ENCODE data around the gene PSMC6.
"Not testable (repeated sequence)": the region's sequence is repeated elsewhere in the genome, so short reads cannot be mapped to it uniquely, and the experiment has no call there.

Gene PSMC6

DNA sequence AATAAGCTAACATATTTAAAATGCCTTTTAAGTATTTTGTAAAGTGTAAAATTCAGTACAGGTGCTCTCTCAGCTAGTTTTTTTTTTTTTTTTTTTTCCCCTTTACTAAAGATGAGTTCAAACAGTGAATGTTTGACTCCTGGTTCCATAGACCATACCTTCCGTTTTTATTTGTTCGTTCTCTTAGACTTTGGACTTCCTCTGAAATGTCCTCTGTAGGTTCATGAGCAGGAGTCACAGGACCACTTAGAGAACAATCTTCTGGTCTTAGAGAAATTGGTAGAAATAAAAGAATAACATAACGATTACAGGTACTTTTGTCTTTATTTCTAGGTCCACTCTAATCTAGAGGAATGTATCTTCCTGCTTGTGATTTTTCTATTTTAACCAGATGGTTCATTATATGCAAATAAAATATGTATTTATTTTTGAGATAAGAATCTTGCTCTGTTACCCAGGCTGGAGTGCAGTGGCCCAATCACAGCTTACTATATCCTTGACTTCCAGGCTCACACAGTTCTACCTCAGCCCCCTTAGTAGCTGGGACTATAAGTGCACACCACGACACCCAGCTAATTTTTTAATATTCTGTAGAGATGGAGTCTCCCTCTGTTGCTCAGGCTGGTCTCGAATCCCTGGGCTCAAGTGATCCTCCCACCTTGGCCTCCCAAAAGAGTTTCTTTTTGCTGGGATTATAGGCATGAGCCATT is 48.8 kb downstream of the PSMC6 start:
- TF ChIP-seq ZFP3 (CRISPR knock-in tag; IDR thresholded peaks at IDR 0.05) (no peak), ZFP30 (CRISPR knock-in tag; IDR thresholded peaks at IDR 0.05) (no peak), ZNF70 (CRISPR knock-in tag; IDR thresholded peaks at IDR 0.05) (no peak), POU6F1 (CRISPR knock-in tag; IDR thresholded peaks at IDR 0.05; ENCODE audit: borderline replicate concordance, low read depth) (no peak), GLIS3 (CRISPR knock-in tag; IDR thresholded peaks at IDR 0.05) (no peak), ESRRG (CRISPR knock-in tag; IDR thresholded peaks at IDR 0.05) (no peak), PPARA (CRISPR knock-in tag; IDR thresholded peaks at IDR 0.05; ENCODE audit: borderline replicate concordance) (no peak), ISL1 (CRISPR knock-in tag; IDR thresholded peaks at IDR 0.05) (no peak), CSRNP3 (CRISPR knock-in tag; IDR thresholded peaks at IDR 0.05) (no peak), BACH2 (CRISPR knock-in tag; IDR thresholded peaks at IDR 0.05; ENCODE audit: borderline replicate concordance) (no peak), TOX (CRISPR knock-in tag; IDR thresholded peaks at IDR 0.05; ENCODE audit: borderline replicate concordance) (no peak), ZNF8 (CRISPR knock-in tag; IDR thresholded peaks at IDR 0.05) (no peak), TCF4 (CRISPR knock-in tag; IDR thresholded peaks at IDR 0.05; ENCODE audit: borderline replicate concordance) (no peak), CSDC2 (CRISPR knock-in tag; IDR thresholded peaks at IDR 0.05) (no peak), OSR1 (CRISPR knock-in tag; IDR thresholded peaks at IDR 0.05) (no peak), ZNF565 (CRISPR knock-in tag; conservative IDR thresholded peaks at IDR 0.05; ENCODE audit: low read depth) (no peak)
- TF ChIP-seq, protein P1, sequence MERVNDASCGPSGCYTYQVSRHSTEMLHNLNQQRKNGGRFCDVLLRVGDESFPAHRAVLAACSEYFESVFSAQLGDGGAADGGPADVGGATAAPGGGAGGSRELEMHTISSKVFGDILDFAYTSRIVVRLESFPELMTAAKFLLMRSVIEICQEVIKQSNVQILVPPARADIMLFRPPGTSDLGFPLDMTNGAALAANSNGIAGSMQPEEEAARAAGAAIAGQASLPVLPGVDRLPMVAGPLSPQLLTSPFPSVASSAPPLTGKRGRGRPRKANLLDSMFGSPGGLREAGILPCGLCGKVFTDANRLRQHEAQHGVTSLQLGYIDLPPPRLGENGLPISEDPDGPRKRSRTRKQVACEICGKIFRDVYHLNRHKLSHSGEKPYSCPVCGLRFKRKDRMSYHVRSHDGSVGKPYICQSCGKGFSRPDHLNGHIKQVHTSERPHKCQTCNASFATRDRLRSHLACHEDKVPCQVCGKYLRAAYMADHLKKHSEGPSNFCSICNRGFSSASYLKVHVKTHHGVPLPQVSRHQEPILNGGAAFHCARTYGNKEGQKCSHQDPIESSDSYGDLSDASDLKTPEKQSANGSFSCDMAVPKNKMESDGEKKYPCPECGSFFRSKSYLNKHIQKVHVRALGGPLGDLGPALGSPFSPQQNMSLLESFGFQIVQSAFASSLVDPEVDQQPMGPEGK (CRISPR knock-in tag; IDR thresholded peaks at IDR 0.05; ENCODE audit: borderline replicate concordance) = no peak
- ATAC-seq = no peak; the same call in 2 of the 3 replicates

- TF ChIP-seq SNAI2 (CRISPR knock-in tag; IDR thresholded peaks at IDR 0.05) (no peak), ISL1 (CRISPR knock-in tag; IDR thresholded peaks at IDR 0.05) (no peak), BACH2 (CRISPR knock-in tag; IDR thresholded peaks at IDR 0.05; ENCODE audit: borderline replicate concordance) (no peak), PPARA (CRISPR knock-in tag; IDR thresholded peaks at IDR 0.05; ENCODE audit: borderline replicate concordance) (no peak), TCF4 (CRISPR knock-in tag; IDR thresholded peaks at IDR 0.05; ENCODE audit: borderline replicate concordance) (no peak), CSDC2 (CRISPR knock-in tag; IDR thresholded peaks at IDR 0.05) (no peak), ZFP3 (CRISPR knock-in tag; IDR thresholded peaks at IDR 0.05) (no peak), ZNF565 (CRISPR knock-in tag; conservative IDR thresholded peaks at IDR 0.05; ENCODE audit: low read depth) (no peak), ESRRG (CRISPR knock-in tag; IDR thresholded peaks at IDR 0.05) (no peak), ZNF8 (CRISPR knock-in tag; IDR thresholded peaks at IDR 0.05) (no peak), CSRNP3 (CRISPR knock-in tag; IDR thresholded peaks at IDR 0.05) (no peak), TOX (CRISPR knock-in tag; IDR thresholded peaks at IDR 0.05; ENCODE audit: borderline replicate concordance) (no peak), ZC3H10 (CRISPR knock-in tag; IDR thresholded peaks at IDR 0.05) (no peak), GLIS3 (CRISPR knock-in tag; IDR thresholded peaks at IDR 0.05) (no peak), ZNF70 (CRISPR knock-in tag; IDR thresholded peaks at IDR 0.05) (no peak), ARNTL (CRISPR knock-in tag; IDR thresholded peaks at IDR 0.05; ENCODE audit: borderline replicate concordance, low read depth) (no peak)
- TF ChIP-seq, protein P1 (CRISPR knock-in tag; IDR thresholded peaks at IDR 0.05; ENCODE audit: borderline replicate concordance) = no peak
- TF ChIP-seq, protein P2, sequence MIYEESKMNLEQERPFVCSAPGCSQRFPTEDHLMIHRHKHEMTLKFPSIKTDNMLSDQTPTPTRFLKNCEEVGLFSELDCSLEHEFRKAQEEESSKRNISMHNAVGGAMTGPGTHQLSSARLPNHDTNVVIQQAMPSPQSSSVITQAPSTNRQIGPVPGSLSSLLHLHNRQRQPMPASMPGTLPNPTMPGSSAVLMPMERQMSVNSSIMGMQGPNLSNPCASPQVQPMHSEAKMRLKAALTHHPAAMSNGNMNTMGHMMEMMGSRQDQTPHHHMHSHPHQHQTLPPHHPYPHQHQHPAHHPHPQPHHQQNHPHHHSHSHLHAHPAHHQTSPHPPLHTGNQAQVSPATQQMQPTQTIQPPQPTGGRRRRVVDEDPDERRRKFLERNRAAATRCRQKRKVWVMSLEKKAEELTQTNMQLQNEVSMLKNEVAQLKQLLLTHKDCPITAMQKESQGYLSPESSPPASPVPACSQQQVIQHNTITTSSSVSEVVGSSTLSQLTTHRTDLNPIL (CRISPR knock-in tag; IDR thresholded peaks at IDR 0.05; ENCODE audit: low read depth) = no peak
- TF ChIP-seq, protein P3, sequence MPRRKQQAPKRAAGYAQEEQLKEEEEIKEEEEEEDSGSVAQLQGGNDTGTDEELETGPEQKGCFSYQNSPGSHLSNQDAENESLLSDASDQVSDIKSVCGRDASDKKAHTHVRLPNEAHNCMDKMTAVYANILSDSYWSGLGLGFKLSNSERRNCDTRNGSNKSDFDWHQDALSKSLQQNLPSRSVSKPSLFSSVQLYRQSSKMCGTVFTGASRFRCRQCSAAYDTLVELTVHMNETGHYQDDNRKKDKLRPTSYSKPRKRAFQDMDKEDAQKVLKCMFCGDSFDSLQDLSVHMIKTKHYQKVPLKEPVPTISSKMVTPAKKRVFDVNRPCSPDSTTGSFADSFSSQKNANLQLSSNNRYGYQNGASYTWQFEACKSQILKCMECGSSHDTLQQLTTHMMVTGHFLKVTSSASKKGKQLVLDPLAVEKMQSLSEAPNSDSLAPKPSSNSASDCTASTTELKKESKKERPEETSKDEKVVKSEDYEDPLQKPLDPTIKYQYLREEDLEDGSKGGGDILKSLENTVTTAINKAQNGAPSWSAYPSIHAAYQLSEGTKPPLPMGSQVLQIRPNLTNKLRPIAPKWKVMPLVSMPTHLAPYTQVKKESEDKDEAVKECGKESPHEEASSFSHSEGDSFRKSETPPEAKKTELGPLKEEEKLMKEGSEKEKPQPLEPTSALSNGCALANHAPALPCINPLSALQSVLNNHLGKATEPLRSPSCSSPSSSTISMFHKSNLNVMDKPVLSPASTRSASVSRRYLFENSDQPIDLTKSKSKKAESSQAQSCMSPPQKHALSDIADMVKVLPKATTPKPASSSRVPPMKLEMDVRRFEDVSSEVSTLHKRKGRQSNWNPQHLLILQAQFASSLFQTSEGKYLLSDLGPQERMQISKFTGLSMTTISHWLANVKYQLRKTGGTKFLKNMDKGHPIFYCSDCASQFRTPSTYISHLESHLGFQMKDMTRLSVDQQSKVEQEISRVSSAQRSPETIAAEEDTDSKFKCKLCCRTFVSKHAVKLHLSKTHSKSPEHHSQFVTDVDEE (CRISPR knock-in tag; IDR thresholded peaks at IDR 0.05) = no peak
- ATAC-seq = no peak
Observed at GRCh38 chr14:52759145-52759544, 52.1 kb downstream of the PSMC6 start.

DNA sequence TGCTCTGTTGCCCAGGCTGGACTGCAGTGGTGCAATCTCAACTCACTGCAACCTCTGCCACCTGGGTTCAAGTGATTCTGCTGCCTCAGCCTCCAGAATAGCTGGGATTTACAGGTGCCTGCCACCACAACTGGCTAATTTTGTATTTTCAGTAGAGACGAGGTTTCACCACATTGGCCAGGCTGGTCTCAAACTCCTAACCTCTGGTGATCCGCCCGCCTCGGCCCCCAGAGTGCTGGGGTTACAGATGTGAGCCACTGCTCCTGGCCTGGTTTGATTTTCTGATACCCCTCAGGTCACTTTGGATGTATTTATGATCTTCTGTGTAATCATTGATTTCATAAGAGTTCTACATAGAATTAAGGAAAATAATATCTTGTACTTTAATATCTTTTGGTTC is 55.9 kb downstream of the PSMC6 start:
- ATAC-seq = not testable (repeated sequence)
